Panc1 (cell line): ENCODE results near the gene PAQR9. TPM values are rescaled to one million over a fixed set of nuclear protein-coding genes. Genes with fewer than 3 reads are reported as not detected.

Experiments used
- ATAC-seq: fragments of 200-7000 bp; cut with Tn5 transposase; 2 replicates; pipeline ENCODE4 v1.9.1; 2020; ENCODE audit warnings: mild to moderate bottlenecking, moderate library complexity
- BruUV-seq: library from RNA; stranded (reverse); fragments of 400-500 nt; replicated peaks from 2 replicates; lab custom pipeline; 2021; lab: Mats Ljungman, UMichigan
- CTCF ChIA-PET: fragments of 300-600 bp; sonication (Branson Sonifier 250); formaldehyde crosslinking; loops from one replicate; lab custom pipeline; 2022; ENCODE audit warnings: antibody characterized with exemption; lab: Charles Lee
- POLR2A ChIA-PET: fragments of 300-600 bp; sonication (Branson Sonifier 250); formaldehyde crosslinking; loops from one replicate; lab custom pipeline; 2022; ENCODE audit warnings: antibody characterized with exemption; lab: Charles Lee
- DNase-seq: peaks from one replicate; pipeline ENCODE4 v3.0.0-alpha.2; 2010; ENCODE audit warnings: low read depth, low spot score
- H3K27ac ChIP-seq: 2 replicates; pipeline ENCODE4 v1.5.1; 2011; ENCODE audit warnings: mild to moderate bottlenecking, low read length, inconsistent platforms
- H3K27me3 ChIP-seq: fragments of 200-500 bp; sonication (Bioruptor generic); 2 replicates; pipeline ENCODE4 v1.6.0; 2014; ENCODE audit warnings: low read length, inconsistent platforms; ENCODE audit not compliant: control insufficient read depth, insufficient read depth
- H3K36me3 ChIP-seq: fragments of 200-500 bp; sonication (Bioruptor generic); 2 replicates; pipeline ENCODE4 v1.5.1; 2014; ENCODE audit warnings: inconsistent platforms, mild to moderate bottlenecking, low read length, moderate library complexity; ENCODE audit not compliant: control insufficient read depth, insufficient read depth
- H3K4me1 ChIP-seq: 2 replicates; pipeline ENCODE4 v1.5.1; 2011; ENCODE audit warnings: inconsistent platforms, mild to moderate bottlenecking, low read length, moderate library complexity; ENCODE audit not compliant: control insufficient read depth, insufficient read depth
- H3K4me3 ChIP-seq, 2 experiments: 2 replicates each; pipeline ENCODE4 v1.5.1; 2011 to 2012; ENCODE audit warnings: low read depth in 2 of 2, low read length in 2 of 2, mild to moderate bottlenecking in 2 of 2, inconsistent platforms in 1 of 2, moderate library complexity in 1 of 2
- H3K9me3 ChIP-seq: fragments of 200-500 bp; sonication (Bioruptor generic); 2 replicates; pipeline ENCODE4 v1.5.1; 2014; ENCODE audit warnings: low read depth, mild to moderate bottlenecking, inconsistent platforms, low read length, moderate library complexity; ENCODE audit not compliant: control insufficient read depth, insufficient read depth
- CTCF ChIP-seq: fragments of 450-650 bp; IDR thresholded peaks from 2 replicates; pipeline ENCODE4 v1.5.1; 2017; ENCODE audit warnings: mild to moderate bottlenecking
- POLR2AphosphoS5 ChIP-seq: IDR thresholded peaks from 2 replicates; pipeline ENCODE4 v1.6.1; 2012; ENCODE audit warnings: mild to moderate bottlenecking, low read depth, low read length, moderate library complexity
- REST ChIP-seq, 2 experiments: IDR thresholded peaks; 2 replicates each; pipeline ENCODE4 v1.6.1; 2011 to 2012; ENCODE audit warnings: low read depth in 2 of 2, control low read depth in 1 of 2, low read length in 1 of 2, mild to moderate bottlenecking in 1 of 2, moderate library complexity in 1 of 2; ENCODE audit not compliant: insufficient read depth in 1 of 2
- SIN3A ChIP-seq: IDR thresholded peaks from 2 replicates; pipeline ENCODE4 v1.6.1; 2012; ENCODE audit warnings: low read depth, mild to moderate bottlenecking, low read length, moderate library complexity, borderline replicate concordance; ENCODE audit not compliant: insufficient read depth
- TCF7L2 ChIP-seq: IDR thresholded peaks from 2 replicates; pipeline ENCODE4 v1.6.1; 2011; ENCODE audit warnings: mild to moderate bottlenecking, low read depth, low read length, inconsistent platforms
- in situ Hi-C: cut with HindIII; loops from 2 replicates; pipeline ENCODE4 v1.10.0; 2016; ENCODE audit warnings: low sequenced_read_pairs, low pct_unique_long_range_greater_than_20kb
- intact Hi-C: fragments of 100-400 bp; cut with micrococcal nuclease; formaldehyde crosslinking; loops from one replicate; pipeline ENCODE4 v1.10.0; 2022; ENCODE audit not compliant: unreplicated experiment
- total RNA-seq: library from RNA; stranded (reverse); gene quantifications from one replicate; pipeline ENCODE4 v1.2.1, GENCODE V29; 2021; ENCODE audit not compliant: unreplicated experiment

The PAQR9 gene
- total RNA-seq, 1 experiment from 2014 or later, result 0.36 TPM

GRCh38 chr3:142961539-142961938 lies 1.9 kb downstream of the PAQR9 start:
- no peak overlapping the region for H3K27ac ChIP-seq
- ChIA-PET CTCF (interaction anchor here (1.2 kb wide), 1 partner anchor 133 kb away, joined by 3 read pairs; no protein-coding TSS in a partner anchor), POLR2A (no interaction called here)
- no TSS peak for BruUV-seq
- peaks cover 15% of the 10 kb centered on the region for H3K27me3 ChIP-seq
- intact Hi-C loops, result no loop called here
- no peaks in the 10 kb centered on the region for H3K36me3 ChIP-seq
- no peak overlapping the region for H3K4me3 ChIP-seq
- no peaks in the 10 kb centered on the region for H3K9me3 ChIP-seq
- DNase-seq (no peak), ATAC-seq (no peak)
- TF ChIP-seq TCF7L2 (no peak), POLR2AphosphoS5 (no peak), CTCF (no peak), SIN3A (no peak), REST (IDR thresholded peaks at IDR 0.05; ENCODE audit: insufficient read depth in 1 of 2, low read depth in 2 of 2, low read length in 1 of 2) (no peak)
- H3K4me1 ChIP-seq, result peaks cover 4% of the 10 kb centered on the region; the same call in 1 of the 2 replicates
- in situ Hi-C loops, result no loop called here

- DNase-seq, result no peak
- POLR2A ChIA-PET, result no interaction called here
- CTCF ChIA-PET, result interaction anchor here (1.2 kb wide), 1 partner anchor 132 kb away, joined by 3 read pairs; no protein-coding TSS in a partner anchor
- Histone ChIP-seq H3K4me3 (no peak overlapping the region), H3K27me3 (peaks cover 15% of the 10 kb centered on the region), H3K36me3 (no peaks in the 10 kb centered on the region), H3K27ac (no peak overlapping the region), H3K9me3 (no peaks in the 10 kb centered on the region), H3K4me1 (peaks cover 4% of the 10 kb centered on the region; the same call in 1 of the 2 replicates)
- no TSS peak for BruUV-seq
- ATAC-seq, result no peak
- TF ChIP-seq REST (IDR thresholded peaks at IDR 0.05; ENCODE audit: insufficient read depth in 1 of 2, low read depth in 2 of 2, low read length in 1 of 2) (no peak), CTCF (no peak), SIN3A (no peak), TCF7L2 (no peak), POLR2AphosphoS5 (no peak)
- intact Hi-C loops (no loop called here), in situ Hi-C loops (no loop called here)
These were observed 3.1 kb downstream of the PAQR9 start for GRCh38 chr3:142960322-142960850.
